OCI-LY1 (cell line): ENCODE results near the gene CBARP.

ENCODE experiments used
- H2AFZ ChIP-seq: fragments of 200-600 bp; sonication (generic), shearing (Covaris generic); 2 replicates; pipeline ENCODE4 v1.6.0; 2014; ENCODE audit warnings: antibody characterized with exemption, mild to moderate bottlenecking, low read length
- H3F3A ChIP-seq: fragments of 200-600 bp; sonication (generic), shearing (Covaris generic); 2 replicates; pipeline ENCODE4 v1.6.0; 2014; ENCODE audit warnings: mild to moderate bottlenecking, antibody characterized with exemption, low read length, moderate library complexity; ENCODE audit not compliant: insufficient read depth
- H3K27ac ChIP-seq: fragments of 200-600 bp; sonication (generic); 2 replicates; pipeline ENCODE4 v1.5.1; 2014; ENCODE audit warnings: low read length, mixed run types, mild to moderate bottlenecking, low read depth; ENCODE audit not compliant: poor library complexity, severe bottlenecking
- H3K27me3 ChIP-seq: fragments of 200-600 bp; sonication (generic); 2 replicates; pipeline ENCODE4 v1.6.0; 2014; ENCODE audit warnings: antibody characterized with exemption, mild to moderate bottlenecking, low read length, moderate library complexity; ENCODE audit not compliant: insufficient read depth
- H3K36me3 ChIP-seq: fragments of 200-600 bp; sonication (generic); 2 replicates; pipeline ENCODE4 v1.6.1; 2014; ENCODE audit warnings: mild to moderate bottlenecking, antibody characterized with exemption, low read length, moderate library complexity, mixed read lengths; ENCODE audit not compliant: insufficient read depth
- H3K4me1 ChIP-seq: fragments of 200-600 bp; sonication (generic); 2 replicates; pipeline ENCODE4 v1.5.1; 2014; ENCODE audit warnings: mild to moderate bottlenecking, low read length, moderate library complexity; ENCODE audit not compliant: insufficient read depth, severe bottlenecking
- H3K4me2 ChIP-seq: fragments of 200-600 bp; sonication (generic), shearing (Covaris generic); 2 replicates; pipeline ENCODE4 v1.6.1; 2014; ENCODE audit warnings: low read length
- H3K4me3 ChIP-seq: fragments of 200-600 bp; sonication (generic); 2 replicates; pipeline ENCODE4 v1.5.1; 2014; ENCODE audit warnings: low read length, low read depth, mild to moderate bottlenecking, mixed read lengths; ENCODE audit not compliant: poor library complexity, severe bottlenecking
- H3K79me2 ChIP-seq: fragments of 200-600 bp; shearing (Covaris generic); 2 replicates; pipeline ENCODE4 v1.6.1; 2016; ENCODE audit warnings: mixed run types, low read length, mixed read lengths; ENCODE audit not compliant: insufficient read depth
- H3K9ac ChIP-seq: fragments of 200-600 bp; sonication (generic), shearing (Covaris generic); 2 replicates; pipeline ENCODE4 v1.6.1; 2014; ENCODE audit warnings: mild to moderate bottlenecking, low read length, mixed read lengths
- H3K9me2 ChIP-seq: fragments of 200-600 bp; sonication (generic), shearing (Covaris generic); 2 replicates; pipeline ENCODE4 v1.6.1; 2014; ENCODE audit warnings: low read depth, mild to moderate bottlenecking, low read length, mixed read lengths
- H3K9me3 ChIP-seq: fragments of 200-600 bp; shearing (Covaris generic); 2 replicates; pipeline ENCODE4 v1.6.1; 2014; ENCODE audit warnings: low read length, mixed read lengths
- H4K20me1 ChIP-seq: fragments of 200-600 bp; sonication (generic), shearing (Covaris generic); 2 replicates; pipeline ENCODE4 v1.6.0; 2016; ENCODE audit warnings: mild to moderate bottlenecking, low read length; ENCODE audit not compliant: insufficient read depth
- EZH2 ChIP-seq: fragments of 200-600 bp; sonication (generic), shearing (Covaris generic); IDR thresholded peaks from 2 replicates; pipeline ENCODE4 v1.8.0; 2017; ENCODE audit warnings: borderline replicate concordance, mixed run types, mild to moderate bottlenecking, antibody characterized with exemption, low read length, moderate library complexity, mixed read lengths
- TF ChIP-seq, protein P1 (sequence below): fragments of 200-600 bp; sonication (generic), shearing (Covaris generic); IDR thresholded peaks from 2 replicates; pipeline ENCODE4 v1.5.1; 2017; ENCODE audit warnings: mild to moderate bottlenecking, antibody characterized with exemption, low read length, moderate library complexity, mixed read lengths

The CBARP gene

DNA sequence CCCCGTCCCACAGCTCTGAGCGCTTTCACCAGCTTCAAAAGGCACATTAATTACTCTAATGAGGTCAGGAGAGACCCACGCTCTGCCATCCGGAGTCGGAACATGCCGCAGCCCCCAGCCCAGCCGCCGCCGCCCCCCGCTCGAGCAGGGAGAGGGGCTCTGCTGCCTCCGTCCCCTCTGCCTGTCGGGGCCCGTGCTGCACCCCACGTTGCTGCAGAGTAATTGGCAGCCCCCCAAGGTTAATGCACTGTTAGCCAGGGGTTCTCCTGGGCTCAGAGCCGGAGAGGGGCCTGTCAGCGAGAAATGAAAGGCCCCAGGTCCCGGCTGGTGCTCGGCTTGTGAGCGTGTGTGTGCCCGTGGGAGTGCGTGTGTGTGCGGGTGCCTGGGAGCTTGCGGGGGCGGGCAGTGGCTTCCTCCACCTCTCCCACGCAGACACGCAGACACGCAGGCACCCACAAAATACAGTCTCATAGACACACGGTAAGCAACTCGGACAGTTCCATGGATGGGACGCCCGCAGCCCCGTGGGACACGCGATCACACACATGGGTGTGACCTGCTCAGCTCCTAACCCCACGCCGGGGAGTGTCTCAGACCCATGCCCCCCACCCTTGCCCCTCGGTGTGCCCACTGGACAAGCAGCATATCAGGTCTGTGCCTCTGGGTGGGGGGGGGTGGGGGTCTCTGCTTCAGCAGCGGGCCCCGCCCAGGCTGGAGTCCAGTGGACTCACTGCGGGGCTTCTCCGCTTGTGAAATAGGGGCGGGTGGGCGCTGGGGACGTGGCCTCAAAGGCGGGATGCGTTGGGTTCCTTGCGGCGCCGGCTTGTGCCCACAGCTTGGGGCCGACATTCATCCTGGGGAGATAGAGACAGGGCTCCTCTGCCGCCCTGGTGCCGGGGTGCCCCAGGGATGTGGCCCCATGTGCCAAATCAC lies 43.1 kb upstream of the CBARP start:
- H3K9ac ChIP-seq: no peak overlapping the region
- H2AFZ ChIP-seq: no peak overlapping the region
- no peak overlapping the region for H3K4me2 ChIP-seq
- H3K79me2 ChIP-seq: no peaks in the 10 kb centered on the region
- no peak overlapping the region for H3K27ac ChIP-seq
- no peak for TF ChIP-seq EZH2
- TF ChIP-seq, protein P1, sequence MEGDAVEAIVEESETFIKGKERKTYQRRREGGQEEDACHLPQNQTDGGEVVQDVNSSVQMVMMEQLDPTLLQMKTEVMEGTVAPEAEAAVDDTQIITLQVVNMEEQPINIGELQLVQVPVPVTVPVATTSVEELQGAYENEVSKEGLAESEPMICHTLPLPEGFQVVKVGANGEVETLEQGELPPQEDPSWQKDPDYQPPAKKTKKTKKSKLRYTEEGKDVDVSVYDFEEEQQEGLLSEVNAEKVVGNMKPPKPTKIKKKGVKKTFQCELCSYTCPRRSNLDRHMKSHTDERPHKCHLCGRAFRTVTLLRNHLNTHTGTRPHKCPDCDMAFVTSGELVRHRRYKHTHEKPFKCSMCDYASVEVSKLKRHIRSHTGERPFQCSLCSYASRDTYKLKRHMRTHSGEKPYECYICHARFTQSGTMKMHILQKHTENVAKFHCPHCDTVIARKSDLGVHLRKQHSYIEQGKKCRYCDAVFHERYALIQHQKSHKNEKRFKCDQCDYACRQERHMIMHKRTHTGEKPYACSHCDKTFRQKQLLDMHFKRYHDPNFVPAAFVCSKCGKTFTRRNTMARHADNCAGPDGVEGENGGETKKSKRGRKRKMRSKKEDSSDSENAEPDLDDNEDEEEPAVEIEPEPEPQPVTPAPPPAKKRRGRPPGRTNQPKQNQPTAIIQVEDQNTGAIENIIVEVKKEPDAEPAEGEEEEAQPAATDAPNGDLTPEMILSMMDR: no peak
- no peak overlapping the region for H3K4me3 ChIP-seq
- no peaks in the 10 kb centered on the region for H4K20me1 ChIP-seq
- H3F3A ChIP-seq: no peaks in the 10 kb centered on the region
- H3K27me3 ChIP-seq: no peaks in the 10 kb centered on the region
- peaks cover 41% of the 10 kb centered on the region for H3K36me3 ChIP-seq
- no peaks in the 10 kb centered on the region for H3K9me2 ChIP-seq
- peaks cover 13% of the 10 kb centered on the region for H3K4me1 ChIP-seq
- H3K9me3 ChIP-seq: no peaks in the 10 kb centered on the region

DNA sequence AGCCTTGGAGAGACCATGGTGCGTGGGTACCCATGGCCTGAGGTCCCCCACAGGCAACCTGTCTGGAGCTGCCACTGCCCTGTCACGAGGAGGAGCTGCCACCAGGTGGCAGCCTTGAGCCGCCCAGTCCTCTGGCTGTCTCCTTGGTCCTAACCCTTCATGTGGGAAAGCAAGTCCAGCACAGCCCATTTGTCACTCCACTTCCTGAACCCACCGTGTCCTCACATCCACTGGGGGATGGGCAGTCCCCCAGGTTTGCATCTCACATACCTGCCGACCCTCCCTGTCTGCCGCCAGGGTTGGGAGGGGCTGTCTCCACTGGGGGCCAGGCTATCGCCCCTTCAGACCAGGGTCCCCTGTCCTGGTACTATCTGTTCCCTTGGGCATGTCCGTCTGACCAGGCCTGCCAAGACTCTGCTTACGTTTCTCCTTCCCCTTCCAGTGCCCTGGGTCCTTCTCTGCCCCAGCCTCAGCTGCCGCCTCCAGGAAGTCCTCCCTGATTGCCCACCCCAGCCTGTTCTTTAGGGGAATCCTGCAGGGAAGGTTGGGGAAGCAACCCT lies 42.1 kb upstream of the CBARP start:
- Histone ChIP-seq H3K9me2 (no peaks in the 10 kb centered on the region), H3K9ac (no peak overlapping the region), H3F3A (no peaks in the 10 kb centered on the region), H4K20me1 (no peaks in the 10 kb centered on the region), H3K4me1 (peaks cover 17% of the 10 kb centered on the region), H3K27ac (no peak overlapping the region), H2AFZ (no peak overlapping the region), H3K27me3 (no peaks in the 10 kb centered on the region), H3K4me3 (no peak overlapping the region), H3K9me3 (no peaks in the 10 kb centered on the region), H3K36me3 (peaks cover 44% of the 10 kb centered on the region), H3K4me2 (no peak overlapping the region), H3K79me2 (no peaks in the 10 kb centered on the region)
- TF ChIP-seq, protein P1: peak; percentile 94
- TF ChIP-seq EZH2: no peak

DNA sequence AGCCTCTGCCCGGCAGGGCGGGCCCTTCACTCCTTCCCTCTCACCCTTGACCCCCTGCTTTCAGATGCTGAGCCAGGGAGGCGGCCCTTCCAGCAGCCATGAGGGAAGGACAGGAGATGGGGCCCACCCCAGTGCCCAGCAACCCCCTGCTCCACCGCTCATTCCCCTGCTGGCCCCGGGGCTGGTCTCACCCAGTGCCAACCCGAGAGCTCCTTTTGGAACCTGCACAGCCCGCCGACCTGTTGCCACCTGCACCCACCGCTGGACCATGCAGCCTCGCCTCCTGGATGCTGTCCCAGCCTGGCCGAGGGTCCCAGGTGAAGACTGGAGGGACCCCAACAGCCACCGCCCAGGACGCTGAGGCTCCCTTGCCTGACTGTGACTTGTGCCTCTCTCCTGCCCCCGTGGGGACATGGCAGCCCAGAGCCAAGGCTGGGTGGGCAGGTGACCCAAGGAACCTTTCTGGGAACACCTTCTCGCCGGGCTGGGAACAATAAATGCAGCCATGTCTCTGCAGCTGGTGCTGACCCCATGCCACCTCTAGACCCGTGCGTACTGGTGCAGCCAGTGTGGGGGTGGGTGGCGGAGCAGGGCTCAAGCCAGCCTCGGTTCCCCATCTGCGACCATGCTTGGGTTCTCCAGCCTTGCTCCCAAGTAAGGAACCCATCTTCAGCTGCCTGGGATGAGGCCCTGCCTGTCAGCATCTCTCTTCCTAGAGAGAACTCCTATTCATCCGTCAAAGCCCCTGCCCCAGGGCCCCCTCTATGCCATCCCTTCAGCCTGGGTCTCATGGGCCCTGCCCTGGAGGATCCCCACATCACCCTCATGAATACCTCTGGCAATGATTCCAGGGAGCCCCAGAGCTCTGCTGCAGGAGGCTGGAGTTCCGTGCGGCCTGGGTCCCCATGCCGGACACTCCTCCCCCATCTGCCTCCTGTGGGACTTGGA lies 41.2 kb upstream of the CBARP start:
- Histone ChIP-seq H3K27ac (no peak overlapping the region), H3K9me2 (no peaks in the 10 kb centered on the region), H3K79me2 (no peaks in the 10 kb centered on the region), H4K20me1 (no peaks in the 10 kb centered on the region), H3K4me3 (no peak overlapping the region), H3K27me3 (no peaks in the 10 kb centered on the region), H3F3A (no peaks in the 10 kb centered on the region), H3K9me3 (no peaks in the 10 kb centered on the region), H3K4me2 (no peak overlapping the region), H3K9ac (no peak overlapping the region), H3K4me1 (peaks cover 26% of the 10 kb centered on the region), H2AFZ (no peak overlapping the region), H3K36me3 (peaks cover 53% of the 10 kb centered on the region)
- no peak for TF ChIP-seq EZH2
- TF ChIP-seq, protein P1: no peak
